ENCODE measurements around the gene LNP1. TPM values are rescaled to one million over a fixed set of nuclear protein-coding genes. Genes with fewer than 3 reads are reported as not detected.

LNP1 gene
- total RNA-seq, 1 donor from 2014 or later: 2.4 TPM

- no peak for DNase-seq (ENCODE audit: extremely low spot score, unreplicated experiment)
- no peak overlapping the region for H3K27ac Mint-ChIP-seq (ENCODE audit: unreplicated experiment)
- peaks cover 7% of the 10 kb centered on the region for H3K9me3 Mint-ChIP-seq (ENCODE audit: unreplicated experiment)
- no peak overlapping the region for H3K4me3 Mint-ChIP-seq (ENCODE audit: unreplicated experiment)
- H3K27me3 Mint-ChIP-seq (ENCODE audit: unreplicated experiment): no peaks in the 10 kb centered on the region
- H3K36me3 Mint-ChIP-seq (ENCODE audit: unreplicated experiment): peaks cover 4% of the 10 kb centered on the region
- TF ChIP-seq CTCF (IDR thresholded peaks at IDR 0.05): no peak
- no peaks in the 10 kb centered on the region for H3K4me1 Mint-ChIP-seq (ENCODE audit: unreplicated experiment)
Measured at GRCh38 chr3:100429187-100429716, 27.9 kb downstream of the LNP1 start.

- Mint-ChIP-seq H3K27me3 (ENCODE audit: unreplicated experiment) (no peaks in the 10 kb centered on the region), H3K4me1 (ENCODE audit: unreplicated experiment) (no peaks in the 10 kb centered on the region), H3K9me3 (ENCODE audit: unreplicated experiment) (peaks cover 15% of the 10 kb centered on the region), H3K36me3 (ENCODE audit: unreplicated experiment) (peaks cover 6% of the 10 kb centered on the region), H3K4me3 (ENCODE audit: unreplicated experiment) (no peak overlapping the region), H3K27ac (ENCODE audit: unreplicated experiment) (no peak overlapping the region)
- no peak for TF ChIP-seq CTCF (IDR thresholded peaks at IDR 0.05)
- DNase-seq (ENCODE audit: extremely low spot score, unreplicated experiment): no peak
Measured at GRCh38 chr3:100436951-100437350, 35.6 kb downstream of the LNP1 start.

GRCh38 chr3:100437721-100438622 lies 36.6 kb downstream of the LNP1 start:
- peaks cover 6% of the 10 kb centered on the region for H3K36me3 Mint-ChIP-seq (ENCODE audit: unreplicated experiment)
- DNase-seq (ENCODE audit: extremely low spot score, unreplicated experiment): no peak
- peaks cover 15% of the 10 kb centered on the region for H3K9me3 Mint-ChIP-seq (ENCODE audit: unreplicated experiment)
- no peak overlapping the region for H3K4me3 Mint-ChIP-seq (ENCODE audit: unreplicated experiment)
- TF ChIP-seq CTCF (IDR thresholded peaks at IDR 0.05): no peak
- H3K27ac Mint-ChIP-seq (ENCODE audit: unreplicated experiment): no peak overlapping the region
- H3K4me1 Mint-ChIP-seq (ENCODE audit: unreplicated experiment): no peaks in the 10 kb centered on the region
- H3K27me3 Mint-ChIP-seq (ENCODE audit: unreplicated experiment): no peaks in the 10 kb centered on the region

- H3K9me3 Mint-ChIP-seq (ENCODE audit: unreplicated experiment): peaks cover 14% of the 10 kb centered on the region
- no peak for DNase-seq (ENCODE audit: extremely low spot score, unreplicated experiment)
- H3K27ac Mint-ChIP-seq (ENCODE audit: unreplicated experiment): no peak overlapping the region
- no peak overlapping the region for H3K4me3 Mint-ChIP-seq (ENCODE audit: unreplicated experiment)
- H3K36me3 Mint-ChIP-seq (ENCODE audit: unreplicated experiment): peaks cover 4% of the 10 kb centered on the region
- no peaks in the 10 kb centered on the region for H3K4me1 Mint-ChIP-seq (ENCODE audit: unreplicated experiment)
- no peaks in the 10 kb centered on the region for H3K27me3 Mint-ChIP-seq (ENCODE audit: unreplicated experiment)
- no peak for TF ChIP-seq CTCF (IDR thresholded peaks at IDR 0.05)
Measured at GRCh38 chr3:100438623-100438974, 37.3 kb downstream of the LNP1 start.

GRCh38 chr3:100440895-100441294 lies 39.6 kb downstream of the LNP1 start:
- no peak for TF ChIP-seq CTCF (IDR thresholded peaks at IDR 0.05)

More at GRCh38 chr3:100440895-100441294, 39.6 kb downstream of the LNP1 start:
- H3K27me3 Mint-ChIP-seq (ENCODE audit: unreplicated experiment): no peaks in the 10 kb centered on the region
- H3K27ac Mint-ChIP-seq (ENCODE audit: unreplicated experiment): no peak overlapping the region
- no peak overlapping the region for H3K4me3 Mint-ChIP-seq (ENCODE audit: unreplicated experiment)
- H3K4me1 Mint-ChIP-seq (ENCODE audit: unreplicated experiment): no peaks in the 10 kb centered on the region
- H3K36me3 Mint-ChIP-seq (ENCODE audit: unreplicated experiment): no peaks in the 10 kb centered on the region
- DNase-seq (ENCODE audit: extremely low spot score, unreplicated experiment): no peak
- H3K9me3 Mint-ChIP-seq (ENCODE audit: unreplicated experiment): no peaks in the 10 kb centered on the region
